Hematopoietic multipotent progenitor cell treated with erythropoietin and hydrocortisone succinate and interleukin-3 and kit ligand, for 15 days (in vitro differentiated cells): ENCODE measurements around the gene ZFR2.
"Not testable (repeated sequence)": the region's sequence is repeated elsewhere in the genome, so short reads cannot be mapped to it uniquely, and the experiment has no call there.

ENCODE experiments used
- DNase-seq: peaks from one replicate; pipeline ENCODE4 v3.0.0-alpha.2; 2015; ENCODE audit warnings: low spot score

ZFR2 gene

GRCh38 chr19:3770136-3770999 lies 98.5 kb downstream of the ZFR2 start:
- no peak for DNase-seq

GRCh38 chr19:3769494-3769893 lies 99.3 kb downstream of the ZFR2 start:
- DNase-seq, result no peak

GRCh38 chr19:3768748-3769099 lies 100.1 kb downstream of the ZFR2 start:
- no peak for DNase-seq

GRCh38 chr19:3768015-3768747 lies 100.7 kb downstream of the ZFR2 start:
- no peak for DNase-seq

- no peak for DNase-seq
These were observed 101.8 kb downstream of the ZFR2 start for GRCh38 chr19:3767050-3767449.

GRCh38 chr19:3766520-3766919 lies 102.3 kb downstream of the ZFR2 start:
- no peak for DNase-seq

- DNase-seq, result not testable (repeated sequence)
These were observed 103.1 kb downstream of the ZFR2 start for GRCh38 chr19:3765757-3766156.

- DNase-seq, result no peak
These were observed 103.7 kb downstream of the ZFR2 start for GRCh38 chr19:3765121-3765520.

GRCh38 chr19:3762501-3763459 lies 106.1 kb downstream of the ZFR2 start, which contains the start of gene MRPL54:
TSS of gene MRPL54 (plus strand) at chr19:3762682. CDS start at chr19:3762701, 19 bp downstream.
- DNase-seq, result peak; percentile 100

GRCh38 chr19:3762130-3762473 lies 106.7 kb downstream of the ZFR2 start:
- no peak for DNase-seq

- DNase-seq, result peak; percentile 94
These were observed 107.3 kb downstream of the ZFR2 start, which contains the start of gene APBA3 for GRCh38 chr19:3761382-3762129. TSS of gene APBA3 (minus strand) at chr19:3761692. CDS start at chr19:3760264, 1,428 bp downstream.

GRCh38 chr19:3760871-3761361 lies 107.9 kb downstream of the ZFR2 start:
- DNase-seq, result no peak

GRCh38 chr19:3759482-3760254 lies 109.2 kb downstream of the ZFR2 start:
- DNase-seq, result no peak

- DNase-seq, result not testable (repeated sequence)
These were observed 110.5 kb downstream of the ZFR2 start for GRCh38 chr19:3758297-3758696.

GRCh38 chr19:3757705-3758104 lies 111.1 kb downstream of the ZFR2 start:
- DNase-seq, result not testable (repeated sequence)
